Adrenal gland (tissue), 19 donors: Measurements from ENCODE around the gene ACOT7. TPM values are rescaled to one million over a fixed set of nuclear protein-coding genes. Genes with fewer than 3 reads are reported as not detected.

Experiments
- DNase-seq, 7 donors: peaks; one replicate each; pipeline ENCODE4 v3.0.0-alpha.2; 2019 to 2020
- H3K27ac ChIP-seq, 5 donors: fragments of 200-600 bp; sonication (generic) in 4 of 5; 1 replicate in 3 of 5; 2 replicates in 2 of 5; pipeline versions ENCODE4 v1.5.1 to v1.8.0; 2016 to 2020; ENCODE audit warnings: mild to moderate bottlenecking in 1 of 5
- H3K27me3 ChIP-seq: fragments of 200-600 bp; 2 replicates; pipeline ENCODE4 v1.8.0; 2021
- H3K36me3 ChIP-seq, 2 donors: fragments of 200-600 bp; replicated peaks in 1 of 2; 1 replicate in 1 of 2; 2 replicates in 1 of 2; pipeline versions ENCODE4 v1.5.1 to v1.8.0; 2018 to 2022
- H3K4me1 ChIP-seq, 2 donors: fragments of 200-600 bp; replicated peaks in 1 of 2; 1 replicate in 1 of 2; 2 replicates in 1 of 2; pipeline versions ENCODE4 v1.5.1 to v1.8.0; 2018 to 2021
- H3K4me3 ChIP-seq, 4 donors: fragments of 200-600 bp; sonication (generic) in 3 of 4; one replicate each; pipeline ENCODE4 v1.5.1; 2016 to 2018
- H3K9me3 ChIP-seq, 3 donors: fragments of 200-600 bp; sonication (generic) in 1 of 3; replicated peaks in 1 of 3; 1 replicate in 2 of 3; 2 replicates in 1 of 3; pipeline versions ENCODE4 v1.5.1 to v1.8.0; 2016 to 2021
- CTCF ChIP-seq, 6 experiments: fragments of 450-650 bp in 4 of 6; fragments of 200-600 bp in 2 of 6; sonication (generic) in 1 of 6; IDR thresholded peaks; 1 replicate in 5 of 6; 2 replicates in 1 of 6; pipeline versions ENCODE4 v1.5.1 to v1.8.0; 2016 to 2021; ENCODE audit warnings: antibody characterized with exemption in 6 of 6, mild to moderate bottlenecking in 2 of 6, moderate library complexity in 1 of 6
- POLR2A ChIP-seq, 2 donors: fragments of 450-650 bp; IDR thresholded peaks; one replicate each; pipeline ENCODE4 v1.6.1; 2017; ENCODE audit warnings: antibody characterized with exemption in 2 of 2, mild to moderate bottlenecking in 2 of 2, moderate library complexity in 1 of 2
- WGBS, 4 donors: extraction: QIAGEN DNeasy Blood & Tissue Kit in 2 of 4; methylation state at CpG; one replicate each; pipeline versions ENCODE4 v1.1.5 to v1.1.7; 2013 to 2017; 5-methylcytosine and 5-hydroxymethylcytosine counted together
- intact Hi-C, 2 donors: fragments of 100-400 bp; cut with DNase I; formaldehyde crosslinking; loops; one replicate each; pipeline versions ENCODE4 v1.14.1 to v1.15.0; 2022 to 2023
- long read RNA-seq, 10 donors: library from polyadenylated mRNA in 3 of 10; unstranded in 2 of 10; stranded (forward) in 1 of 10; transcript quantifications; one replicate each; pipeline ENCODE4 v2.0.0 and lab custom pipeline, GENCODE V29; 2021 to 2026
- polyA plus RNA-seq, 3 donors: library from polyadenylated mRNA; stranded (reverse); fragments of 200-250 nt in 2 of 3; fragments of 350-450 nt in 1 of 3; fragmentation: Illumina TruSeq in 1 of 3; extraction: RNeasy Lipid Tissue Mini Kit (QIAGEN cat#74804) in 1 of 3; gene quantifications; one replicate each; pipeline ENCODE4 v1.2.3, GENCODE V29; 2013 to 2014
- total RNA-seq, 9 donors: library from RNA; depleted of rRNA in 4 of 9; stranded (reverse); fragments of >200 nt in 4 of 9; fragments of 120-200 nt in 1 of 9; fragmentation: NEBNext Ultra II Directional in 1 of 9; extraction: Animal tissue kit (Norgen Biotek cat#: 25700) in 1 of 9; gene quantifications; one replicate each; pipeline versions ENCODE4 v1.1.0 to v1.2.4, GENCODE V29; 2013 to 2023
- donor health status: healthy with polysubstance abuse.
- donor health status: Bipolar disorder and iron deficiency.
- donor health status: DM: yes; HTN: yes; CAD: no.
- donor health status: DM: no; HTN: no; CAD: no.
- donor health status: DM: no; HTN: no; CAD: no.
- donor health status: DM: yes; HTN: yes; CAD: no.

The ACOT7 gene
- 10 to 100 TPM in 8 of 9 donors, 1 to 10 TPM in 1; 8.4 to 29.4 (median 15.0) TPM for total RNA-seq
- polyA plus RNA-seq = 10 to 100 TPM; 11.3 to 26.6 (median 13.0) TPM
- long read RNA-seq, donor 1, transcript ACOT7-210 (9 exons, 1,403 nt) = major isoform, 11 of 11 reads
- long read RNA-seq, donor 1, partial matches to known transcripts = 0 of 11 reads
- long read RNA-seq, donor 1, other reads (novel, unspliced or antisense) = 0 of 11 reads
- long read RNA-seq, donor 2, transcript ACOT7-210 (9 exons, 1,403 nt) = major isoform, 5 of 5 reads
- long read RNA-seq, donor 2, partial matches to known transcripts = 0 of 5 reads
- long read RNA-seq, donor 2, other reads (novel, unspliced or antisense) = 0 of 5 reads
- long read RNA-seq, donor 3, partial matches to known transcripts = 0 of 3 reads
- long read RNA-seq, donor 3, other reads (novel, unspliced or antisense) = 0 of 3 reads
- long read RNA-seq, donor 4, partial matches to known transcripts = 2 of 8 reads
- long read RNA-seq, donor 4, other reads (novel, unspliced or antisense) = 1 of 8 reads
- long read RNA-seq, donor 5, transcript ACOT7-210 (9 exons, 1,403 nt) = major isoform, 17 of 21 reads
- long read RNA-seq, donor 5, partial matches to known transcripts = 1 of 21 reads
- long read RNA-seq, donor 5, other reads (novel, unspliced or antisense) = 2 of 21 reads
- long read RNA-seq, donor 6, transcript ACOT7-202 (9 exons, 1,813 nt) = major isoform, 12 of 31 reads
- long read RNA-seq, donor 6, transcript ACOT7-204 (9 exons, 1,614 nt) = minor isoform, 7 of 31 reads
- long read RNA-seq, donor 6, partial matches to known transcripts = 7 of 31 reads
- long read RNA-seq, donor 6, other reads (novel, unspliced or antisense) = 2 of 31 reads
- long read RNA-seq, donor 7, transcript ACOT7-210 (9 exons, 1,403 nt) = major isoform, 11 of 11 reads
- long read RNA-seq, donor 7, partial matches to known transcripts = 0 of 11 reads
- long read RNA-seq, donor 7, other reads (novel, unspliced or antisense) = 0 of 11 reads
- long read RNA-seq, donor 8, transcript ACOT7-210 (9 exons, 1,403 nt) = major isoform, 14 of 14 reads
- long read RNA-seq, donor 8, partial matches to known transcripts = 0 of 14 reads
- long read RNA-seq, donor 8, other reads (novel, unspliced or antisense) = 0 of 14 reads
- long read RNA-seq, donor 9, transcript ACOT7-210 (9 exons, 1,403 nt) = major isoform, 7 of 7 reads
- long read RNA-seq, donor 9, partial matches to known transcripts = 0 of 7 reads
- long read RNA-seq, donor 9, other reads (novel, unspliced or antisense) = 0 of 7 reads
- long read RNA-seq, donor 10, transcript ACOT7-210 (9 exons, 1,403 nt) = major isoform, 7 of 7 reads
- long read RNA-seq, donor 10, partial matches to known transcripts = 0 of 7 reads
- long read RNA-seq, donor 10, other reads (novel, unspliced or antisense) = 0 of 7 reads

- DNase-seq = peak; percentile 85 to 91 (median 89)
- intact Hi-C loops = no loop called here
- Histone ChIP-seq H3K27me3 (no peaks in the 10 kb centered on the region), H3K27ac (peak within 1 kb of the TSS; percentile 90 to 100 (median 99)), H3K36me3 (no peaks in the 10 kb centered on the region), H3K9me3 (no peaks in the 10 kb centered on the region), H3K4me1 (peaks cover 17 to 20% of the 10 kb centered on the region in 2 donors), H3K4me3 (peak within 1 kb of the TSS in 2 of 4 donors; percentile 41 to 94)
- TF ChIP-seq POLR2A (IDR thresholded peaks at IDR 0.05) (peak; percentile 36 to 86), CTCF (IDR thresholded peaks at IDR 0.05) (peak in 1 of 6 experiments; percentile 16)
- WGBS, 4 donors = 0 to 1% (median 0%) methylated on average over 11 to 87 of the region's 87 CpGs
Measured at GRCh38 chr1:6393400-6394187, at the start of gene ACOT7. Gene ACOT7, minus strand, starts transcription at chr1:6393767. Its CDS starts 368 bp downstream, at chr1:6393399.

GRCh38 chr1:6441586-6441985, 48.0 kb upstream of the ACOT7 start:
- Histone ChIP-seq H3K36me3 (no peaks in the 10 kb centered on the region), H3K27ac (no peak overlapping the region), H3K27me3 (no peaks in the 10 kb centered on the region), H3K9me3 (no peaks in the 10 kb centered on the region), H3K4me3 (no peak overlapping the region), H3K4me1 (no peaks in the 10 kb centered on the region)
- WGBS, 4 donors = 72 to 95% (median 85%) methylated on average over 2 to 7 of the region's 7 CpGs
- TF ChIP-seq POLR2A (IDR thresholded peaks at IDR 0.05) (no peak), CTCF (IDR thresholded peaks at IDR 0.05) (no peak)
- no peak for DNase-seq
- intact Hi-C loops = no loop called here

- Histone ChIP-seq H3K4me1 (no peaks in the 10 kb centered on the region), H3K9me3 (no peaks in the 10 kb centered on the region), H3K36me3 (no peaks in the 10 kb centered on the region), H3K4me3 (peak overlapping the region in 1 of 4 donors; percentile 34), H3K27me3 (no peaks in the 10 kb centered on the region), H3K27ac (no peak overlapping the region)
- DNase-seq = peak in 6 of 7 donors; percentile 53 to 78 (median 58)
- intact Hi-C loops = no loop called here
- TF ChIP-seq POLR2A (IDR thresholded peaks at IDR 0.05) (no peak), CTCF (IDR thresholded peaks at IDR 0.05) (peak in 2 of 6 experiments; percentile 18 to 25)
- 0 to 8% (median 8%) methylated on average over 4 to 94 of the region's 101 CpGs; no CpG with 5 or more reads in 1 of the 4 donors for WGBS, 4 donors
Measured at GRCh38 chr1:6440198-6441126, 46.9 kb upstream of the ACOT7 start.
